ENCODE data around the gene GPATCH11. TPM values are rescaled to one million over a fixed set of nuclear protein-coding genes. Genes with fewer than 3 reads are reported as not detected.

The GPATCH11 gene
- total and polyA plus RNA-seq, 4 donors, result 2.9 to 7.8 (median 6.5) TPM

GRCh38 chr2:37104178-37104577 is 19.9 kb downstream of the GPATCH11 start:
- no peak for ATAC-seq (ENCODE audit: insufficient read depth, low FRiP score)
- H3K9me3 ChIP-seq (ENCODE audit: control insufficient read depth in 4 of 4, insufficient read depth in 3 of 4, low read length in 3 of 4), result no peaks in the 10 kb centered on the region
- H3K36me3 ChIP-seq (ENCODE audit: control insufficient read depth in 4 of 4, insufficient read depth in 4 of 4, low read length in 4 of 4), result peaks cover 13 to 33% (median 22%) of the 10 kb centered on the region in 4 donors
- TF ChIP-seq CTCF (IDR thresholded peaks at IDR 0.05; ENCODE audit: control extremely low read depth, extremely low read depth), result no peak
- 94 to 98% methylated on average over 2 of the region's 2 CpGs for WGBS, 2 donors
- H3K9ac ChIP-seq (ENCODE audit: insufficient read depth in 1 of 2, low read length in 2 of 2), result no peak overlapping the region
- H3K27me3 ChIP-seq (ENCODE audit: control insufficient read depth in 3 of 3, insufficient read depth in 3 of 3, low read length in 2 of 3), result no peaks in the 10 kb centered on the region
- H3K4me1 ChIP-seq (ENCODE audit: control insufficient read depth in 5 of 5, insufficient read depth in 5 of 5, low read length in 5 of 5), result no peaks in the 10 kb centered on the region
- no peak for DNase-seq
- no peak overlapping the region for H3K27ac ChIP-seq (ENCODE audit: low read depth in 1 of 2, low read length in 1 of 2)
- H3K4me3 ChIP-seq, result no peak overlapping the region

GRCh38 chr2:37105150-37105549 is 20.8 kb downstream of the GPATCH11 start:
- WGBS, 2 donors, result 89 to 90% methylated on average over 5 of the region's 5 CpGs
- H3K4me1 ChIP-seq (ENCODE audit: control insufficient read depth in 5 of 5, insufficient read depth in 5 of 5, low read length in 5 of 5), result no peaks in the 10 kb centered on the region
- peaks cover 20 to 33% (median 25%) of the 10 kb centered on the region in 4 donors for H3K36me3 ChIP-seq (ENCODE audit: control insufficient read depth in 4 of 4, insufficient read depth in 4 of 4, low read length in 4 of 4)
- no peak overlapping the region for H3K4me3 ChIP-seq
- H3K27me3 ChIP-seq (ENCODE audit: control insufficient read depth in 3 of 3, insufficient read depth in 3 of 3, low read length in 2 of 3), result no peaks in the 10 kb centered on the region
- no peaks in the 10 kb centered on the region for H3K9me3 ChIP-seq (ENCODE audit: control insufficient read depth in 4 of 4, insufficient read depth in 3 of 4, low read length in 3 of 4)
- no peak for DNase-seq
- no peak overlapping the region for H3K27ac ChIP-seq (ENCODE audit: low read depth in 1 of 2, low read length in 1 of 2)
- H3K9ac ChIP-seq (ENCODE audit: insufficient read depth in 1 of 2, low read length in 2 of 2), result no peak overlapping the region
- no peak for TF ChIP-seq CTCF (IDR thresholded peaks at IDR 0.05; ENCODE audit: control extremely low read depth, extremely low read depth)
- ATAC-seq (ENCODE audit: insufficient read depth, low FRiP score), result no peak

- Histone ChIP-seq H3K27me3 (ENCODE audit: control insufficient read depth in 3 of 3, insufficient read depth in 3 of 3, low read length in 2 of 3) (no peaks in the 10 kb centered on the region), H3K36me3 (ENCODE audit: control insufficient read depth in 4 of 4, insufficient read depth in 4 of 4, low read length in 4 of 4) (peaks cover 21 to 30% (median 23%) of the 10 kb centered on the region in 4 donors), H3K9ac (ENCODE audit: insufficient read depth in 1 of 2, low read length in 2 of 2) (no peak overlapping the region), H3K27ac (ENCODE audit: low read depth in 1 of 2, low read length in 1 of 2) (no peak overlapping the region), H3K9me3 (ENCODE audit: control insufficient read depth in 4 of 4, insufficient read depth in 3 of 4, low read length in 3 of 4) (no peaks in the 10 kb centered on the region), H3K4me3 (no peak overlapping the region), H3K4me1 (ENCODE audit: control insufficient read depth in 5 of 5, insufficient read depth in 5 of 5, low read length in 5 of 5) (no peaks in the 10 kb centered on the region)
- DNase-seq, result no peak
- 94 to 99% methylated on average over 4 of the region's 4 CpGs for WGBS, 2 donors
- no peak for TF ChIP-seq CTCF (IDR thresholded peaks at IDR 0.05; ENCODE audit: control extremely low read depth, extremely low read depth)
- ATAC-seq (ENCODE audit: insufficient read depth, low FRiP score), result no peak
Observed at GRCh38 chr2:37109523-37109922, 25.2 kb downstream of the GPATCH11 start.

All from lung (tissue), 12 donors.